ENCODE measurements around the gene LAMTOR4.

The LAMTOR4 gene

DNA sequence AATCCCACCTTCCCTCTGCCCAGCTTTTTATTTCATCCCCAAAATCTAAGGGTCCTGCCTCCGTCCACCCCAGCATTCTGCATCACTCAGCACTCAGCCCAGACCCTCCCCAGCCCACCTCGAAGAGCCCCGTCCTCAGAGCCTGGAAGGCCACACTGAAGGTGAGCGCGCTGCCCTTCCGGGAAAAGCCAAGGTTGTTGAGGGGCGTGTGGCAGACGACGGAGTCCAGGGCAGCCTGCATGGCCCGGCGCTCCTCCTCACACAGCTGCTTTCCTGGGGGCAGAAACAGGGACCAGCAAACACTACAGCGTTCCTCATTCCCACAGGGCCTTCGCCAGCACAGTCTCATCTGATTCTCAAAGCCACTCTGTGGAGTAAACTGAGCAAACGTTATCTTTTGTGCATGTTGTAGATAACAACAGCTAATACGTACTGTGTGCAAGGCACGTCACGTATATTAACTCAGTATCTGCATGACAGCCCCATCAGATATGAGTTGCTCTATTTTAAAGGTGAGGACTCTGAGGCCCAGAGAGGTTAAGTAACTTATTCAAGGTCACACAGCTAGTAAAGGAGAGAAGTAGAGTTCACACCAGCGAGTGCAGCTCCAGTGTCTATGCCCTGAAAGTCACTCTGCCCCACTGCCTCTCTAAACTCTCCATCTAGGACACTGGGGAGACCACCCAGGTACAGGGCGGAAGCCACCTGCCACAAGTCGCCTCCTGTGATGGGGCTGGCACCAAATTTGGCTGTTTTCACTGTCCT, 7.0 kb downstream of the LAMTOR4 start:
- H3K4me3 ChIP-seq (ENCODE audit: low read depth, low read length) = no peak overlapping the region
- DNase-seq (ENCODE audit: low read depth) = no peak
- TF ChIP-seq, protein P1, sequence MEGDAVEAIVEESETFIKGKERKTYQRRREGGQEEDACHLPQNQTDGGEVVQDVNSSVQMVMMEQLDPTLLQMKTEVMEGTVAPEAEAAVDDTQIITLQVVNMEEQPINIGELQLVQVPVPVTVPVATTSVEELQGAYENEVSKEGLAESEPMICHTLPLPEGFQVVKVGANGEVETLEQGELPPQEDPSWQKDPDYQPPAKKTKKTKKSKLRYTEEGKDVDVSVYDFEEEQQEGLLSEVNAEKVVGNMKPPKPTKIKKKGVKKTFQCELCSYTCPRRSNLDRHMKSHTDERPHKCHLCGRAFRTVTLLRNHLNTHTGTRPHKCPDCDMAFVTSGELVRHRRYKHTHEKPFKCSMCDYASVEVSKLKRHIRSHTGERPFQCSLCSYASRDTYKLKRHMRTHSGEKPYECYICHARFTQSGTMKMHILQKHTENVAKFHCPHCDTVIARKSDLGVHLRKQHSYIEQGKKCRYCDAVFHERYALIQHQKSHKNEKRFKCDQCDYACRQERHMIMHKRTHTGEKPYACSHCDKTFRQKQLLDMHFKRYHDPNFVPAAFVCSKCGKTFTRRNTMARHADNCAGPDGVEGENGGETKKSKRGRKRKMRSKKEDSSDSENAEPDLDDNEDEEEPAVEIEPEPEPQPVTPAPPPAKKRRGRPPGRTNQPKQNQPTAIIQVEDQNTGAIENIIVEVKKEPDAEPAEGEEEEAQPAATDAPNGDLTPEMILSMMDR (conservative IDR thresholded peaks at IDR 0.05; ENCODE audit: low read depth, low read length) = no peak

GRCh38 chr7:100156331-100157068, 7.8 kb downstream of the LAMTOR4 start:
- H3K4me3 ChIP-seq (ENCODE audit: low read depth, low read length) = no peak overlapping the region
- TF ChIP-seq, protein P1 (conservative IDR thresholded peaks at IDR 0.05; ENCODE audit: low read depth, low read length) = no peak
- DNase-seq (ENCODE audit: low read depth) = no peak

DNA sequence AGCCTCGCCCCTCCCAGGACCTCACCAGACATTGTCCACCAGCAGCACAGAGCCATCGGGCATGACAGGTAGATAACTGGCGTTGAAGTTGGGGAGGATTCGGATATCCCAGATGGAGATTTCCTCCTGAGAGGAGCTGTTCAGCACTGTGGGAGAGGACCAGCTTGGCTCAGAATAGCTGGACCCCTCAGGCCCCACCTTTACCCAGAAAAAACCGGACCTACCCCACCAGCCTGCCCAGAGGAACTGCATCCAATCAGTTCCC, 8.3 kb downstream of the LAMTOR4 start:
- H3K4me3 ChIP-seq (ENCODE audit: low read depth, low read length) = peak overlapping the region; percentile 77

GRCh38 chr7:100157334-100158228, 8.9 kb downstream of the LAMTOR4 start:
- TF ChIP-seq, protein P1 (conservative IDR thresholded peaks at IDR 0.05; ENCODE audit: low read depth, low read length) = peak; percentile 49
- peak; percentile 60 for DNase-seq (ENCODE audit: low read depth)
- peak overlapping the region; percentile 77 for H3K4me3 ChIP-seq (ENCODE audit: low read depth, low read length)

More for the DNA sequence above, 8.3 kb downstream of the LAMTOR4 start:
- TF ChIP-seq, protein P1 (conservative IDR thresholded peaks at IDR 0.05; ENCODE audit: low read depth, low read length) = no peak
- no peak for DNase-seq (ENCODE audit: low read depth)

GRCh38 chr7:100158229-100159098, 9.7 kb downstream of the LAMTOR4 start, which contains the start of gene TRAPPC14:
TRAPPC14 (minus strand) TSS chr7:100158723; CDS start chr7:100158499, 224 bp downstream.
- H3K4me3 ChIP-seq (ENCODE audit: low read depth, low read length) = peak within 1 kb of the TSS; percentile 77
- DNase-seq (ENCODE audit: low read depth) = peak; percentile 82
- TF ChIP-seq, protein P1 (conservative IDR thresholded peaks at IDR 0.05; ENCODE audit: low read depth, low read length) = no peak

DNA sequence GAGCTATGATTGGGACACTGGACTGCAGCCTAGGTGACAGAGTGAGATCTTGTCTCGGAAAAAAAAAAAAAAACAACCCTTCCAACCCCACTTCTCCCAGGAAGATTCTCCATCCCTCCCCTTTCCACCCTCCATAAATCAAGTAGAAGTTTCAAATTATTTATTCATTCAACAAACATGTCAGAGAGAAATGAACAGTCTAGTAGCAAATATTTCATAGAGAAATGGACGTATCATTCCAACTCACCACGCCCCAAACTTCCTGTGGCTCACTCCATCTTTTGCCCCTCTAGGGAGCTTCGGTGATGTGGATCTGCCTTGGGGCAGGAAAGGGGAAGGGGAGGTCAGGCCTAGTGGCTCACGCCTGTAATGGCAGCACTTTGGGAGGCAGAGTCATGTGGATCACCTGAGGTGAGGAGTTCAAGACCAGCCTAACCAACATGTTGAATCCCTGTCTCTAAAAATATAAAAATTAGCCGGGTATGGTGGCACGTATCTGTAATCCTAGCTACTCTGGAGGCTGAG, 10.4 kb downstream of the LAMTOR4 start:
- no peak for DNase-seq (ENCODE audit: low read depth)
- H3K4me3 ChIP-seq (ENCODE audit: low read depth, low read length) = peak overlapping the region; percentile 77
- TF ChIP-seq, protein P1 (conservative IDR thresholded peaks at IDR 0.05; ENCODE audit: low read depth, low read length) = peak; percentile 2

All from choroid plexus epithelial cell (primary cell).